DMS114 treated with DMSO at 0.1 percent for 48 hours (cell line): Measurements from ENCODE around the gene MUC13.

Experiments used
- DNase-seq: peaks from one replicate; lab custom pipeline; 2025; ENCODE audit not compliant: unreplicated experiment; lab: John Stamatoyannopoulos, UW

MUC13 gene

DNA sequence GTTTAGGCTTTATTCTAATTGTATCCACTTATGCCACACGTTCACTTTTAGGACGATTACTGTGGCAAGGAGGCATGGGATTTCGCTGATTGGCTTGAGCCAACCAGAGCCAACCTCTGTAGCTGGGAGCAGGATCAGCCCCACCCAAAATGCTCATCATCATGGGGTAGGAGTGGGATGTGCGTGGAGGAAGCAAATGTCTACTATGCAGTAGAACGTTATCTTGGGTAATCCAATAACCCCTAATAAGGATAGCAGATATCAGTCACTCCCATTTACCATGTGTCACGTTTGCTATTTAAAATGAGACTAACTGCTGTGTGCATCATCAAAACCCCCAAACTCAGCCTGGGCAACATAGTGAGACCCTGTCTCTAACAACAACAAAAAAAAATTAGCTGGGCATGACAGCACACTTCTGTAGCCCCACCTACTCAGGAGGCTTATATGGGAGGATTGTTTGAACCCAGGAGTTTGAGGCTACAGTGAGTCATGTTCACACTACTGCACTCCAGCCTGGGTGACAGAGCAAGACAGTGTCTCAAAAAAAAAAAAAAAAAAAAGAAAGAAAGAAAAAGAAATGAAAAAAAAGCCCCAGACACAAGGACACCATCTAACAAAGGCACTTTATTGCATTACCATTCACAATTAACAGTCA, 29.6 kb downstream of the MUC13 start:
- DNase-seq = no peak

DNA sequence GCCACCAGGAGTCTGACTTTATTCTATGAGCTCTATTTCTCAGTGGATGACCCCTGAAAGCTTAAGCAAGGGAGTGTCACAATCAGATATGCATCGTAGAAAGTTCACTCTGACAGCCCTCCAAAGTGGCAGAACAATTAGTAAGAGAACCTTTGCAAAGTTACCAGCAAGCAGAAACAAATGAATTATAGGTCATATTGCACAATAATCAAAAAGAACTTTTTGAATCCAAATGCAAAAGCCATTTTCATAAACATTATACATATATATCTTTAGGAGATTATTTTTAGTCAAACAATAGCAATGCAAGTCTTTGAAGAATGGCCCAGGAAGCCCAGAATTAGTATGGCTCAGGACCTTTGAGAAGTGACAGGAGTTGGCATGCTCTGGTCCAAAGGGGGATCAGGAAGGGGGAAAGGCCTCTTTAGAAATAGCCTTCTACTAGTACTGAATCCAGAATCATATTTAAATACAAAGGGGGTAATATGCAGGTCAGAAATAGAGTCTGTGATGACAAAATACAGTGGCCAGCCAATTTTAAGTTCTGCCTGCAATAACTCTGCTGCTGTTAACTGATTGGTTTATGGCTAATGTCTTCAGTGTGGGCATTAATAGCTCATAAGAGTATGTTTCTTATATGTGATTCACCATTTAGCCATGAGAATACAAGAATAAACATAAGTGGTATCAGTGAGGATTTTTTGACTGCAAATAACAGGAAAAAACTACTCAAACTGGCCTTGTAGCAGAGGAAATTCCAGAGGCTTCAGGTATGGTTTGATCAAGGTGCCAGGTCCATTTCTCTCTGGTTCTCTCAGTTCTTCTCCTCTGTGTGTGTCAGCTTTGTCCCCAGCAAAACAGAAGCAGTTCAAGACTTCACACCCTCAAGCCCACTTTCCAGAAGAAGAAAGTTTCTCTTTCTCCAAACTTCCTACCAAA, 30.4 kb downstream of the MUC13 start:
- no peak for DNase-seq

DNA sequence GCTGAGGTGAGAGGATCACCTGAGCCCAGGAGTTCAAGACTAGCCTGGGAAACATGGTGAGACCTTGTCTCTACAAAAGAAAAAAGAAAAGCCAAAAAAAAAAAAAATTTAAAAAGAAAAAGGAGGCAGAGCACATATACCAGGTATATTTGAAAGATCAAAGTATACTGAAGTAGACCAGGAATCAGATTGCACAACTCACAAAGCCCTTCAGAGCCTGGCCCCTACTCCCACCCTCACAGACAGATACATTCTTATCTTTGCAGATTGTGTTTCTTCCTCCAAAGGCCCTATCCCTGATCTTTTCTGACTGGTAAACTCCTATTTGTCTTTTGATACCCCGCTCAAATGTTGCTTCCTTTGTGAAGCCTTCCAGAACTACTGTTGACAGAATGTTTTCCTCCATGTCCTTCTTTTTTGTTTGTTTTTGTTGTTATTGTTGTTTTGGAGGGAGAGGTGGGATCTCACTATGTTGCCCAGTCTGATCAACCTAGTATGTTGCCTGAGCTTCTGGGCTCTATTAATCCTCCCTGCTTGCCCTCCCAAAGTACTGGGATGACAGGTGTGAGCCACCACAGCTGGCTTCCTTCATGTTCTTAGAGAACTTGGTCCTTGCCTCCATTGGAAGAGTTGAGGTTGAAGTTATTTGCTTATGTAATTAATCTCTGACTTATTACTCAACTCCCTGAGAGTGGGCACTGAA, 37.6 kb downstream of the MUC13 start:
- no peak for DNase-seq

DNA sequence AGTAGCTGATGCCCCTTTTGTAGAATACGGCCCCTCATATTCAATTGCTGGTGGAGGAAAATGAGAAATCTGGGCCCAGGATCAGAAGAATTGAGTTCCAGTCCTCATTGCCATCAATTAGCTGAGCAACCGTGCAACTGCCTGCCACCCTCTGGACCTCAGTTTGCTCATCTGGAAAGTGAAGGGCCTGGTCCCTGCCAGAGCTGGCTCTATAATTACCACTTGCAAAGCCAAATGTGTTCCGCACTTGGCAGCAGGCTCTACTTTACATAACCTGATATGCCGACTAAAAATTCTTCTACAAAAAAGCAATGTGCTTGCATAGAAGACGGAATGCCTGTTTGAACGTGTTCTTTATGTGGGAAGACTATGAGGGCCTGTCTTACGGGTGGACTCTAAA, 38.8 kb downstream of the MUC13 start:
- DNase-seq = no peak

DNA sequence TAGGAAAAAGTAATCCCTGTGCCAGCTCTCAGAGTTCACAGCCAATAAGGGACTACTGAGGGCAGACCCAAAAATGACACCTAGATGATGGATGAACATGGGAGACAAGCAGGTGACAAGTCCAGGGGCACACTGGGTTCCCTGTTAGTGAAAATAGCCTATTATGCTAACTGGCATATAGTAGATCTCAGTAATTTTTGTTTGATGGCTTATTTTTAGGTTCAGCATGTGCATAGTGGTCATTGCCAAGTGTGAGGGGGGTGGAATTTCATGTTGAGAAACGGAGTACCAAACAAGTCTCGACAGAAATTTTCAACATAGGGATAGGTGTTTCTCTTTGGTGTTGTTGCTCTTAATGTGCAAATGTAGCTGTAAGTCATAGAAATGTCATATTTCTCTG, 41.0 kb downstream of the MUC13 start:
- DNase-seq = no peak

DNA sequence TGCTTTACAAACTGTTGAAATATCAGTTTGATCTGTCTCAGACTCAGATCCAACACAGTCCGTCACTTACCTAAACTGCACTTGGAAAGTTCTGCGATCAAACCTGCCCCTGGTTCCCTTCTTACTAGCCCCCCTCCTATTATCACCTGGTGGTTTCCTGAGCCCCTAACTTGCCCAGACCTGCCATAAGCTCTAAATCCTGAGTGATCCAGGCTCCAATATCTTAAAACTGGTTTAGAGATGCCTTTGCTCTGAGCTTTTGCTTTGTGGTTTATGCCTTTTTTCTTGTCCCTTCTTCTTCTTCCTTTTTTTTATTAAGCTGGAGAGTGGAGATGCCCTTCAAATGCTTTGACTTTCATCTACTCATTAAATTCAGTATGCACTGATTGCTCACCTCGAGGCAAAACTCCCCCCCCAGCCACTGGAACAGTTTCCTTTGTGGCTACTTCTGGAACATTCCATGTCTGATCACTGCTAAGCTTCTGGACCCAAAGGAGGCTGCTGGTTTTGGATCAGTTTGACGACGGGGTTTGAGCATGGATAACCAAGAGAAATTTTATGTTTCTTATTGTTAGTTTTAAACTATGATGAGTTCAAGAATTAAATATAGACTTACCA, 43.9 kb downstream of the MUC13 start:
- no peak for DNase-seq

DNA sequence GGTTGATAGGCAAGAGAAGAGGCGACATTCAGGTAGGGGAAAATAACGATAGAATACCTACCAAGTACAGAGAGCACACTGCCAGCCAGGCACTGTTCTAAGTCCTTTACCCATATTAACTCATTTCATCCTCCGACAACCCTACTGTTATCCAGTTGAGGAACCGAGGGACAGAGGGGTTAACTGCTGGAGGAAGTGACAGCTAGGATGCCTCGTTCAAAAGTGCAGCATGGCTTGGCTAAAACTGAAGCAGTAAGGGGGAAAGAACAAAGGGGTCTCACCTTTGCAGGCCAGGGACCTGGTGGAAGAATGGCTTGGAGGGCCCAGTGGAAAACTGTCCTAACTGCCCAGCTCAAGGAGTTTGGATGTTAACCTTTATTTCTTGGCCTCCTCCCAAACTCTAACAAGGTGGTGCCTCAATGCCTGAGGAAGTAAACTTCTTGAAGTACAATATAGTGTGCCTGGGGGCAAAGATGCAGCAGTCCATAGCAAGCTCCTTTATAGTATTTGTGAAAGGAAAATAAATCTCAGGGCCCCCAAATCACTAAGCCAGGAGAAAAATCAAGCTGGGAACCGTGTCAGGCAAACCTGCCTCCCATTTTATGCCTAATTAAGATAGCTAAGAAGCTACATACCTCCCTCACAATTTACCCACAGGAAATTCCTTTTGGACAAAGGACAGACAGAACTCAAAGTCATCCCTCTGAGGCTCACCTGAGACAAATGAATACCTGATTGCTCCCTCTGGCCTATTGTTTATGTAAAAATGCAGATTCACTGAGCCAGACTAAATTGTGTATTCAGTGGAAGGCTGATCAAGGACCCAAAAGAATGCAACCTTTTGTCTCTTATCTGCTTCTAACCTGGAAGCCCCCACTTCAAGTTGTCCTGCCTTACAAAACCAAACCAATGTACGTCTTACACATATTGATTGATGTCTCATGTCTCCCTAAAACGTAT, 45.8 kb downstream of the MUC13 start:
- no peak for DNase-seq

DNA sequence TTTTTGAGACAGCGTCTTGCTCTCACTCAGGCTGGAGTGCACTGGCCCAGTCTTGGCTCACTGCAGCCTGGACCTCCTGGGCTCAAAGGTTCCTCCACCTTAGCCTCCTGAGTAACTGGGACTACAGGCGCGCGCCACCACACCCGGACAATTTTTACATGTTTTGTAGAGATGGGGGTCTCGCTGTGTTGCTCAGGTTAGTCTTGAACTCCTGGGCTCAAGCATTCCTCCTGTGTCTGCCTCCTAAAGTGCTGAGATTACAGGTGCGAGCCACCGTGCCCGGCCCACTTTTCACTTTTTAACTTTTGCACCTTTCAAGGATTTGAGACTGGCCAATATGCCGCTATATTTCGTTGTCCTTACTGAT, 46.6 kb downstream of the MUC13 start:
- no peak for DNase-seq

DNA sequence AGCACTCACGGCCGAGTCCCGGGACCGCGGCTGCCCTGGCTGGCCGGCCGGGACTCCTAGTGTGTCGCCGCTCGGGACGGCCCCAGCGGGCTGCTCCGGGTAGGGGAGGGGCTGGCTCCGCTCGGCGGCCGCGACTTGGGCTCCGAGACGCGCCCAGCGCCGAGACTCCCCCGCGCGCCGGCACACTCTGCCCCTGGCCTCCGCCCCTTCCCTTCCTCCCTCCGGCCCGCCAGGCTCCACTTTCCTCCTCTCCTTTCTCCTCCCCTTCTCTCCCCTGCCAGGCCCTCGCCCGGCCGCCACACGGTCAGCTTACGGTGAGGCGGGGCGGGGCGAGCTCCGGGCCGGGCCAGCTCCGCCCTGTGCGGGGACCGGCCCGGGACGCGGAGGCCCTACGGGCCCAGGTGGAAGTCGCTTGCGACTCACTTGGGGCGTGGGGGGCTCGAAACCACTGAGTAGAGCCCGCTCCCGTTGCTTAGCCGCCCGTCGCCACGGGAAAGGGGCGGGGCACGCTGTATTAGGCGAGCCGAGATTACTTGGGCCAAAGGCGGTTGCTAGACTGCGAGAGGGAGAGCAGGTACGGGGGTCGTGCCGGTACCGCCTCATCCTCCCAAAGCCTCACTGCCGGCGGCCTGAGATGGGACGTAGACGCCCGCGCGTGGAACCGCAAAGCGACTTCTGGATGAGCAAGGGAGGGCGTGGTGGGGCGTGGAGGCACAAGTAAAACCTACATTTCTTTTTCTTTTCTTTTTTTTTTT, 47.2 kb downstream of the MUC13 start, which contains the start of gene ITGB5:
Gene ITGB5, minus strand, starts transcription at position 189 of the 755 bp plus-strand sequence. CDS start 365 bp downstream, outside the sequence.
- peak; percentile 44 for DNase-seq

DNA sequence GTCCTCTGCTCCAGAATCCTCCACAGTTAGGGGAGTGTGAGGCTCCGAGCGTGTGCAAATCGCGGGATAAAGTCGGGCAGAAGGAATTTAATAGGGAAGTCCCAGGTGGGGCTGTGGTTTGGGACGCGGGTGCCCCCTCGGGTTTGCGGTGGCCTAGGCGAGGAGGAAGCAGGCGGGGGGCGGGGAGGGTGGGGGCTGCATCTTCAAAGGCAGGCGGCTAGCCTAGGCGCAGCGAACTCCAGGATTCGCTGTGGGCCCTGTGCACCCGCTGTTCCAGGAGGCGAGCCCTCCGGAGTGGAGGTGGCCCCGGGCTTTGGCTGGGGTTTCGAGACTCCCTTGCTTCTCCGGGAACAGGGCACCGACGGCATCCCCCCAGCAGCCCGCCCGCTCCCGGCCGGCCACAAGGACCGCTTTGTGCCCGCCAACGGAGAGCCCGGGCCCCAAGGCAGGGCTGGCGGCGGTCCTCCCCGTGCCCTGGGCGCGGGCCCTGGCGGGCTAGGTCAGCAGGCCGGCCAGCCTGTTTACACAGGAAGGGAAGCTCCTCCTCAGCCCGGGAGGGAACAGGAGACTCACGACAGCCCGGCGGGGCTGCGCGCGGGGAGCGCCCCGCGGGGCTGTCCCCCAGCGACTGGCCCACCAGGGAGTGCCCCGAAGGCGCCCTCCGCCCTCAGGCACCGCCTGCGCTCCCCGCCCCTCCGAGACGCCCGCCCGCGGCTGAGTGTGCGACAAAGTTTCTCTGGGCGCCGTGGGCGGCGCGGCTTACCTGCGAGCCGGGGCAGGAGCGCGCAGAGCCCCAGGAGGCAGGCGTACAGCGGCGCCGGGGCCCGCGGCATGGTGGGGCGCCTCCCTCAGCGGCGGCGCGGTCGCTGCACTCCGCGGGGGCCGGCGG, 48.1 kb downstream of the MUC13 start:
- DNase-seq = no peak

DNA sequence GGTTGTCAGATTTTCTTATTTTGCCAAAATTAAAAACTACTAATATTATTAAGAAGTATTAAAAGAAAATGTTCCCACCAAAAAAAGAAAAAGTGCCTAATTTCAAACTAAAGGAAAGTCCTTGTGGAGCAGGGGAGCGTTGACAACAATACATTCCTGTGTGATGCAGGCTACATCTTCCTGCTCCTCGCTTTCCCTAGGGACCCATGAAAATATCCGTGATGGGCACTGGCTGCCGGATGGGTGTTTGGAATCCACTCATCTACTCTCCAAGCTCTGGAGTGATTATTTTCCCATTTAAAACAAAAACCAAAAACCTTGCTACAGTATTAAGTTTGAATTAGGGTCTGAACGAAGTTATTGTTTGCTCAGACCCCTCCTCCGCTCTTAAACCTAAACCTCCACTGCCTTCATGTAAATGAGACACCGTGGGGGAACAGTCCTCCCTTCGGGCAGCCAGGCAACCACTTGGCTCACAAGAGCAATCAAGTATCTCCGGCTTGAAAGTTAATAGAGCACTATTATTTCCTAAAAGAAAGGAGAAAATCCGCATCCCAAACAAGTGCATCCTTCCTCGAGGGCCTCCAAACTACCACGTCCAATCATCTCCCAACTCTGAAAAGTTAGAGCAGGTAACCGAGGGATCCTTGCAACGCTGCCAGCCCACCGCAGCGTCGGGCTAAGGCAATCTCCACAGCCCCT, 48.9 kb downstream of the MUC13 start:
- no peak for DNase-seq

DNA sequence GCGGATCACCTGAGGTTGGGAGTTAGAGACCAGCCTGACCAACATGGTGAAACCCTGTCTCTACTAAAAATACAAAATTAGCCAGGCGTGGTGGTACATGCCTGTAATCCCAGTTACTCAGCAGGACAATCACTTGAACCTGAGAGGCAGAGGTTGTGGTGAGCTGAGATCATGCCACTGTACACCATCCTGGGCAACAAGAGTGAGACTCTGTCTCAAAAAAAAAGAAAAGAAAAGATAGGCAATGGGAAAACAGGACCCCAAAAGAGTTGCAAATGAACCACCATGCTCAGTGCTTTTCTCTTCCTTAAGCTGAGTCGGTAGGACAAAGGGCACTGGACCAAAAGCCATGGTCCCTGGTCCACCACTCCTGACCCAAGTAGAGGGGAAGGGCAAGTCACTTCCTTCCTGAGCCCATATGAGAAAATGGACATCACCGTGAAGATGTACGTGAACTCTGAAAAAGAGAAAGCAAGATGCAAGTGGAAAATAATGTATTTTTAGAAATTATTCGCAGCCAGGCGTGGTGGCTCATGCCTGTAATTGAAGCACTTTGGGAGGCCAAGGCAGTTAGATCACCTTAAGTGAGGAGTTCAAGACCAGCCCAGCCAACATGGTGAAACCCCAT, 50.0 kb downstream of the MUC13 start:
- DNase-seq = no peak

DNA sequence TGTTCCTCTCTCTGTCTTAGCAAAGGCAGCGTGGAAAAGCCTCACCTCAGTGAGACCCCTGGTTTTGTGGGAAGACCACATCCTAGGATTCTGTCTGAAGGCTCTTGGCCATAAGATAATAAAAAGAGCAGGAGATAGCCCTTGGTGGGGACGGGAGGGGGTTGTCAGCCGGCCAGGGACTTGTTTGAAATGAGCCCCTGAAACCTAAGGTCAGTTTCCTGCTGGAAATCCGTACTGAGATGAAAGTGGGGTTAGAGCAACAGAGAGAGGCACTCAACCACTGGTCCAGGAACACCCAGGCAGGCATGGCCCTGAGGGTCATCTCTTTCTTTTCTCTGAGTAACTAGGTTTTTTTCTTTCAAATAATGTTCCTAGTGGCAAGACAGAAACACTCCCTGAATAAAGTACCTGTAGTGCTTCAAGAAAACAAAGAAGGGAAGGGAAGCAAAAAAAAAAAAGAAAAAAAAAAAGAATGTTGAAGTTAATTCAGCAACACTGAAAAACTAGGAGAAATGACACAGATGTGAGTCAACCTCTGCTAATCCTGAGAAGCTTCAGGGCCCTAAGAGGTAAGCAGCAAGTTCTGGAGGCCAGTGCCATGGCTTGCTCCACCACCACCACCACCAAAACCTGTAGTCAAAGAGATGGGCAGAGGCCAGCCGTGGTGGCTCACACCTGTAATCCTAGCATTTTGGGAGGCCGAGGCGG, 50.6 kb downstream of the MUC13 start:
- no peak for DNase-seq

DNA sequence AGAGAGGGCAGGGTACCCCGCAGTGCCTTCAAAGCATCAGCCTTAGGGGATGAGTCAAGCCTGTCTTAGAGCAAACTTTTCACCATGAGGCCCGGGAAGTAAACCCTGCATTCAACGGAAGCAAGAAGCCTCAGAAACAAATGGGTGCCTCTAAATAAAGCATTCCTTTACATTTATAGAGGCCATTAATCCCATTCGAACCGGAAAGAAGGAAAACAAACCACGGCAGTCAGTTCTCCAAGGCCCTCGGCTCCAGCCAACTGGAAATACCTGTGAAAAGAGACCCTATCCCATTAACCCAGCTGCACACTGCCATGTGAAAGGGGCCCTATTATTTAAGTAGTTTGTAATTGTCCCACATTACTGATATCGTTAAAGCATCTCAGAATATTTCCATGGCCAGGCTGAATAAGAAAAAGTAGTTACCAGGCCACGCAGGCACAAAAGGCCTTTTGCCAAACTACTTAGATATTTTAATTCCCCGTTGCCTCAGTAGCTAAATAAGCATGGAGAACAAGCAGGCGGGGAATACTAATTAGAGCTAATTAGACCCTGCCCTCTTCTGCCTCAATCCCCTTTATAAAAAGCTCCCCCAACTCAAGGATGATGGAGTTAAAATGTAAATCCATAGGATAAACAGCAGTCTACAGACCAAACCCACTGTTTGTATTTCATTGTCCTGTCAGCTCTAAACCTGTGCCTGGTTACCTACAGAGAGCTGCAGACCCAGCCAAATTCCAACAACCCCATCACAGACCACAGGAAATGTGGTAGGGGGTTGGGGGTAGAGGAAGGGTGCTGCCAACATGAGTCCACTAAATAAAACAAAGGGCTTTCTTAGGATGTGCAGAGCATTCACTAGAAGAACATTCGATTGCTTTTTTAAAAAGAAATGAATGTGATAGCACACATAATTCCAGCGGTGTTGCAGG, 51.5 kb downstream of the MUC13 start:
- no peak for DNase-seq

DNA sequence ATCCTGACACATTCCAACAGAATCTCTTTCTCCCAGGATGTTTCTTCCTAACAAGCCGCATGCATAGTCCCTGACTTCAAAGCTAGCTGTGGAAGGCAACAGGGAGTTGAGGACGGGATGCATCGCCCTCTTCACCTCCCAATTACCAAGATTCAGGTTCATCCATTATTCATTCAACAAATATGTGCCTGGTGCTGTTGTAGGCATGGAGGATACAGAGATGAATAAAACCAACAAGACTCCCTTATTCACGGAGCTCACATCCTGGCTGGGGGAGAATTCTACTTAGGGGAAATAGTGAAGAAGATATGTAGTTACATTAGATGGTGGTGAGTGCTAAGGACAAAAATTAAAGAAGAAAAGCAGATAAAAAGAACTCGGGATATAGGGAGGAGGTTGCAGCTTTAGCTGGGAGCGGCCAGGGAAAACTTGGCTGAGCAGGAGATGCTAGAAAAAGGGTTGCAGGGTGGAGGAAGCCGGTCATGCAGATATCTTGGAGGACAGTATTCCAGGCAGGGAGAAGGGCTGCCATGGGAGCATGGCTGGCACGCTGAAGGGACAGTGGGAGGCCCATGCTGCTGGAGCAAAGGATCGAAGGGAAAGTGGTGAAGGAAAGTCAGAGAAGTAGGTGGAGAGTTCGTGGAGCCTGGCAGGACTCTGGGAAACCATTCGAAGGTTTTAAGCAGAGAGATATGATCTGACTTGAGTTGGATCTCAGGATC, 52.4 kb downstream of the MUC13 start:
- DNase-seq = no peak
